Right renal cortex interstitium (tissue), 3 donors: ENCODE results near the gene PDC. TPM values are rescaled to one million over a fixed set of nuclear protein-coding genes. Genes with fewer than 3 reads are reported as not detected.
"Not testable (repeated sequence)": the region's sequence is repeated elsewhere in the genome, so short reads cannot be mapped to it uniquely, and the experiment has no call there.

Experiments used
- DNase-seq, 3 donors: peaks; one replicate each; pipeline ENCODE4 v3.0.0-alpha.2; 2013; ENCODE audit warnings: low read depth in 3 of 3, low spot score in 2 of 3
- polyA plus RNA-seq, 3 donors: library from polyadenylated mRNA; unstranded; fragments of 120-200 nt; gene quantifications; one replicate each; pipeline ENCODE4 v1.2.1, GENCODE V29; 2013; ENCODE audit not compliant: insufficient read length in 3 of 3

PDC gene
- polyA plus RNA-seq, 3 donors = not detected

- DNase-seq = no peak
These were observed 12.1 kb upstream of the PDC start for GRCh38 chr1:186473047-186473446.

- no peak for DNase-seq
These were observed 5.0 kb upstream of the PDC start for GRCh38 chr1:186465946-186466345.

- DNase-seq = not testable (repeated sequence)
These were observed 4.6 kb upstream of the PDC start for GRCh38 chr1:186465491-186465890.

GRCh38 chr1:186463926-186464325 lies 3.0 kb upstream of the PDC start:
- no peak for DNase-seq

GRCh38 chr1:186463511-186463910 lies 2.6 kb upstream of the PDC start:
- no peak for DNase-seq

GRCh38 chr1:186459161-186459560 lies 1.8 kb downstream of the PDC start:
- DNase-seq = not testable (repeated sequence)

- no peak for DNase-seq
These were observed 4.1 kb downstream of the PDC start for GRCh38 chr1:186456729-186457255.

GRCh38 chr1:186454981-186455380 lies 5.9 kb downstream of the PDC start:
- DNase-seq = no peak

- DNase-seq = no peak
These were observed 14.8 kb downstream of the PDC start for GRCh38 chr1:186446152-186446551.

- no peak for DNase-seq
These were observed 17.3 kb downstream of the PDC start for GRCh38 chr1:186443638-186444037.

GRCh38 chr1:186442651-186443375 lies 18.1 kb downstream of the PDC start:
- DNase-seq = no peak

GRCh38 chr1:186440584-186440983 lies 20.3 kb downstream of the PDC start:
- DNase-seq = no peak

GRCh38 chr1:186438567-186438966 lies 22.3 kb downstream of the PDC start:
- DNase-seq = no peak

GRCh38 chr1:186435336-186435735 lies 25.6 kb downstream of the PDC start:
- no peak for DNase-seq

GRCh38 chr1:186429017-186429416 lies 31.9 kb downstream of the PDC start:
- no peak for DNase-seq

- no peak for DNase-seq
These were observed 34.8 kb downstream of the PDC start for GRCh38 chr1:186426118-186426517.

GRCh38 chr1:186424539-186424938 lies 36.4 kb downstream of the PDC start:
- no peak for DNase-seq

GRCh38 chr1:186421446-186421845 lies 39.5 kb downstream of the PDC start:
- no peak for DNase-seq

- DNase-seq = no peak
These were observed 40.0 kb downstream of the PDC start for GRCh38 chr1:186420923-186421322.

- no peak for DNase-seq
These were observed 40.6 kb downstream of the PDC start for GRCh38 chr1:186420311-186420710.

GRCh38 chr1:186418503-186418902 lies 42.4 kb downstream of the PDC start:
- no peak for DNase-seq

- DNase-seq = no peak
These were observed 47.6 kb downstream of the PDC start for GRCh38 chr1:186413319-186413718.

- DNase-seq = no peak
These were observed 51.8 kb downstream of the PDC start for GRCh38 chr1:186409091-186409490.
